Measurements from ENCODE around the gene GRAMD1C. TPM values are rescaled to one million over a fixed set of nuclear protein-coding genes. Genes with fewer than 3 reads are reported as not detected.

Gene GRAMD1C
- total and polyA plus RNA-seq, 2 of the 13 experiments (the other 11 are each of a cell fraction or from before 2014, with no cell fraction given) = 0.45 TPM; not detected in 1

- in situ Hi-C loops (cut with HindIII; ENCODE audit: extremely low pct_ligation_motif_present, low pct_unique_long_range_greater_than_20kb) (no loop called here), intact Hi-C loops (cut with micrococcal nuclease; ENCODE audit: unreplicated experiment) (no loop called here)
- TF ChIP-seq AHR (CRISPR knock-in tag; IDR thresholded peaks at IDR 0.05) = no peak
- no peak for TF ChIP-seq ZNF263 (CRISPR knock-in tag; IDR thresholded peaks at IDR 0.05)
- no peak for TF ChIP-seq SAP130 (CRISPR knock-in tag; IDR thresholded peaks at IDR 0.05; ENCODE audit: low read depth)
- no peak for TF ChIP-seq MED13 (CRISPR knock-in tag; IDR thresholded peaks at IDR 0.05)
- TF ChIP-seq ZSCAN9 (CRISPR knock-in tag; IDR thresholded peaks at IDR 0.05; ENCODE audit: borderline replicate concordance) = no peak
- TF ChIP-seq SOX13 (IDR thresholded peaks at IDR 0.05) = no peak
- no peak for TF ChIP-seq SOX13 (CRISPR knock-in tag; conservative IDR thresholded peaks at IDR 0.05 in 1 of 2, IDR thresholded peaks at IDR 0.05 in 1 of 2)
- TF ChIP-seq NFE2L1 (CRISPR knock-in tag; IDR thresholded peaks at IDR 0.05; ENCODE audit: borderline replicate concordance) = no peak
- no peak for TF ChIP-seq MEF2D (CRISPR knock-in tag; IDR thresholded peaks at IDR 0.05)
- TF ChIP-seq, protein P1, sequence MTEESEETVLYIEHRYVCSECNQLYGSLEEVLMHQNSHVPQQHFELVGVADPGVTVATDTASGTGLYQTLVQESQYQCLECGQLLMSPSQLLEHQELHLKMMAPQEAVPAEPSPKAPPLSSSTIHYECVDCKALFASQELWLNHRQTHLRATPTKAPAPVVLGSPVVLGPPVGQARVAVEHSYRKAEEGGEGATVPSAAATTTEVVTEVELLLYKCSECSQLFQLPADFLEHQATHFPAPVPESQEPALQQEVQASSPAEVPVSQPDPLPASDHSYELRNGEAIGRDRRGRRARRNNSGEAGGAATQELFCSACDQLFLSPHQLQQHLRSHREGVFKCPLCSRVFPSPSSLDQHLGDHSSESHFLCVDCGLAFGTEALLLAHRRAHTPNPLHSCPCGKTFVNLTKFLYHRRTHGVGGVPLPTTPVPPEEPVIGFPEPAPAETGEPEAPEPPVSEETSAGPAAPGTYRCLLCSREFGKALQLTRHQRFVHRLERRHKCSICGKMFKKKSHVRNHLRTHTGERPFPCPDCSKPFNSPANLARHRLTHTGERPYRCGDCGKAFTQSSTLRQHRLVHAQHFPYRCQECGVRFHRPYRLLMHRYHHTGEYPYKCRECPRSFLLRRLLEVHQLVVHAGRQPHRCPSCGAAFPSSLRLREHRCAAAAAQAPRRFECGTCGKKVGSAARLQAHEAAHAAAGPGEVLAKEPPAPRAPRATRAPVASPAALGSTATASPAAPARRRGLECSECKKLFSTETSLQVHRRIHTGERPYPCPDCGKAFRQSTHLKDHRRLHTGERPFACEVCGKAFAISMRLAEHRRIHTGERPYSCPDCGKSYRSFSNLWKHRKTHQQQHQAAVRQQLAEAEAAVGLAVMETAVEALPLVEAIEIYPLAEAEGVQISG (CRISPR knock-in tag; IDR thresholded peaks at IDR 0.05) = no peak
- Histone ChIP-seq H3K4me1 (ENCODE audit: insufficient read depth, low read length) (no peaks in the 10 kb centered on the region), H2AFZ (ENCODE audit: low read length) (no peak overlapping the region), H3K27ac (ENCODE audit: extremely low read length, insufficient read depth, low read length) (no peak overlapping the region), H3K36me3 (replicated peaks in 1 of 2; ENCODE audit: control insufficient read depth in 1 of 2, insufficient read depth in 2 of 2, low read length in 2 of 2) (no peaks in the 10 kb centered on the region), H4K20me1 (ENCODE audit: insufficient read depth, low read length) (no peaks in the 10 kb centered on the region), H3K4me2 (ENCODE audit: low read depth, low read length) (no peak overlapping the region), H3K79me2 (ENCODE audit: insufficient read depth, low read length) (no peaks in the 10 kb centered on the region), H3K27me3 (ENCODE audit: control insufficient read depth in 1 of 2, insufficient read depth in 2 of 2, low read length in 2 of 2) (no peaks in the 10 kb centered on the region), H3K4me3 (replicated peaks in 1 of 3; ENCODE audit: insufficient read depth in 1 of 3, low read depth in 2 of 3, low read length in 3 of 3) (no peak overlapping the region), H3K9me3 (ENCODE audit: low read length) (no peaks in the 10 kb centered on the region), H3K9ac (ENCODE audit: insufficient read depth, low read depth, low read length) (no peak overlapping the region)
- ATAC-seq (no peak), DNase-seq (ENCODE audit: low spot score) (no peak), FAIRE-seq (no peak)
- WGBS (ENCODE audit: low lambda C conversion rate) = 84% methylated on average over 11 of the region's 30 CpGs
- BruUV-seq (replicated peaks) = no TSS peak
- CTCF ChIA-PET (ENCODE audit: low intra/inter-chr PET ratio, low total read pairs) = no interaction called here
- POLR2A ChIA-PET = no interaction called here
Measured at GRCh38 chr3:113885050-113885449, 46.5 kb downstream of the GRAMD1C start.

All from HepG2 (cell line).